Endodermal cell (in vitro differentiated cells): ENCODE data around the gene PRKCQ. TPM values are rescaled to one million over a fixed set of nuclear protein-coding genes. Genes with fewer than 3 reads are reported as not detected.

Experiments
- DNase-seq: peaks from one replicate; pipeline ENCODE4 v3.0.0-alpha.2; 2017
- H3K27ac ChIP-seq: 2 replicates; pipeline ENCODE4 v1.5.1; 2013; ENCODE audit warnings: mild to moderate bottlenecking, low read depth, low read length, moderate library complexity
- H3K27me3 ChIP-seq: 2 replicates; pipeline ENCODE4 v1.6.1; 2013; ENCODE audit warnings: mild to moderate bottlenecking, low read length, moderate library complexity; ENCODE audit not compliant: insufficient read depth, control insufficient read depth, poor library complexity, severe bottlenecking
- H3K36me3 ChIP-seq: 2 replicates; pipeline ENCODE4 v1.7.0; 2013; ENCODE audit warnings: mild to moderate bottlenecking, low read length, moderate library complexity; ENCODE audit not compliant: control insufficient read depth, insufficient read depth
- H3K4me1 ChIP-seq: one replicate; pipeline ENCODE4 v1.7.0; 2013; ENCODE audit warnings: low read length; ENCODE audit not compliant: control insufficient read depth, insufficient read depth
- H3K4me3 ChIP-seq: 2 replicates; pipeline ENCODE4 v1.5.1; 2013; ENCODE audit warnings: mild to moderate bottlenecking, low read length, moderate library complexity
- H3K9ac ChIP-seq: 2 replicates; pipeline ENCODE4 v1.6.1; 2013; ENCODE audit warnings: mild to moderate bottlenecking, low read length, moderate library complexity; ENCODE audit not compliant: poor library complexity, severe bottlenecking; ENCODE audit errors: extremely low read depth
- H3K9me3 ChIP-seq: 2 replicates; pipeline ENCODE4 v1.6.1; 2013; ENCODE audit warnings: mild to moderate bottlenecking, low read length, moderate library complexity; ENCODE audit not compliant: control insufficient read depth
- H3K27ac Mint-ChIP-seq: 2 replicates; pipeline ENCODE4 v1.8.0; 2020; ENCODE audit warnings: mixed read lengths
- H3K27me3 Mint-ChIP-seq: 2 replicates; pipeline ENCODE4 v1.8.0; 2021; ENCODE audit warnings: mild to moderate bottlenecking, mixed read lengths; ENCODE audit not compliant: insufficient read depth
- H3K36me3 Mint-ChIP-seq: 2 replicates; pipeline ENCODE4 v1.8.0; 2020; ENCODE audit warnings: low read depth, mixed read lengths
- H3K4me1 Mint-ChIP-seq: 2 replicates; pipeline ENCODE4 v1.8.0; 2020; ENCODE audit warnings: mixed read lengths
- H3K4me3 Mint-ChIP-seq: 2 replicates; pipeline ENCODE4 v1.8.0; 2020; ENCODE audit warnings: mild to moderate bottlenecking, moderate library complexity, mixed read lengths
- H3K9me3 Mint-ChIP-seq: 2 replicates; pipeline ENCODE4 v1.8.0; 2020; ENCODE audit warnings: mild to moderate bottlenecking, mixed read lengths
- CTCF ChIP-seq: fragments of 200-600 bp; sonication (generic); conservative IDR thresholded peaks from 2 replicates; pipeline ENCODE4 v1.5.0; 2021; ENCODE audit warnings: antibody characterized with exemption, mild to moderate bottlenecking
- WGBS, 2 experiments: methylation state at CpG; one replicate each; pipeline versions ENCODE4 v1.1.5 to v1.1.7; 2013; ENCODE audit warnings: missing lambda C conversion rate in 2 of 2, mixed read lengths in 1 of 2; ENCODE audit not compliant: insufficient coverage in 1 of 2, insufficient read length in 1 of 2; 5-methylcytosine and 5-hydroxymethylcytosine counted together
- total RNA-seq, 2 donors: library from RNA; stranded (reverse); fragmentation: NEBNext Ultra II Directional in 1 of 2; extraction: Animal tissue kit (Norgen Biotek cat#: 25700) in 1 of 2; gene quantifications; 2 replicates in 1 of 2; 3 replicates in 1 of 2; pipeline ENCODE4 v1.2.1, GENCODE V29; 2021

The PRKCQ gene
- total RNA-seq, 2 donors from 2014 or later: 24.3 to 29.1 TPM

DNA sequence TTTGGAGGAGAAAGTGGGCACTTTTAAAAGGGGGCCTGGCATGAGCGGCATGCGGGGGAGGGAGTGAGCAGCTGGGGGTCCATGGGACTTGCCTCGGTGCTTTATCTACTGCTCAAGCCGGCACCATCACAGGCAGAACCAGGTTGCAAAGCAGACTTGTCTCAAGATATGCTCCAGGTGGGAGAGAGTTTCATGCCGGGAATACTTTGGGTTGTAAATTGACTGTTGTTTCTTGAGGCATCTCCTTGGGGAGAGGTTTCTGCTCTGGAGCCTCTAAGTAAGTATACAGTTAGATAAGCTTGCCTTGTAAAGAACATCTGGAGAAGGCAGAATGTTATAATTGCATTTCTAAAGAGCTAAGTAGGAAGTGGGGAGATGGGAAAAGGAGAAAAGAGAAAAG lies 42.8 kb upstream of the PRKCQ start:
- Mint-ChIP-seq H3K4me1 (peaks cover 41% of the 10 kb centered on the region), H3K27ac (peak overlapping the region; percentile 57), H3K36me3 (no peaks in the 10 kb centered on the region), H3K9me3 (no peaks in the 10 kb centered on the region), H3K27me3 (no peaks in the 10 kb centered on the region), H3K4me3 (no peak overlapping the region)
- no peak overlapping the region for H3K4me3 ChIP-seq
- no peak overlapping the region for H3K9ac ChIP-seq
- H3K27me3 ChIP-seq: no peaks in the 10 kb centered on the region
- H3K4me1 ChIP-seq: peaks cover 3% of the 10 kb centered on the region
- H3K27ac ChIP-seq: no peak overlapping the region
- 65 to 80% methylated on average over 5 of the region's 5 CpGs for WGBS, 2 experiments
- DNase-seq: no peak
- no peaks in the 10 kb centered on the region for H3K9me3 ChIP-seq
- TF ChIP-seq CTCF: no peak
- no peaks in the 10 kb centered on the region for H3K36me3 ChIP-seq

DNA sequence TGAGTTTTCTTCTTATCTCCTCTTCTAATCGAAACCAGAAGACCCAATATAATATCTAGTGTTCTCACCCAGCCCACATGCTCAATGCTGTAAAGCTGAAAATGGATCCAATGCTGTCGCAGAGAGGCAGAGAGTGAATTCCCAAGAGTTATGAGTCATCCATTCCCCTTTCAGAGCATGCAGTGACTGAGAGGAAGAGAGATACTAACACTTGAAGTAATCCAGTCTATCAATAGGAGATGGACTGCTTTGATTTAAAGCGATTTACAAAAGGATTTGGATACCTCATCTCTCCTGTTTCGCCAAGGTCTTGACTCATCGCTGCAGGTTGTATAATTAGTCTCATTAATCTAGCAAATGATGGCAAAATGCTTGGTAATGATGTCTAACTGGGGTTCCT lies 41.5 kb upstream of the PRKCQ start:
- H3K27me3 Mint-ChIP-seq: no peaks in the 10 kb centered on the region
- H3K9me3 Mint-ChIP-seq: no peaks in the 10 kb centered on the region
- Histone ChIP-seq H3K4me1 (peaks cover 3% of the 10 kb centered on the region), H3K36me3 (no peaks in the 10 kb centered on the region), H3K9ac (no peak overlapping the region), H3K27me3 (no peaks in the 10 kb centered on the region), H3K9me3 (no peaks in the 10 kb centered on the region), H3K4me3 (no peak overlapping the region), H3K27ac (no peak overlapping the region)
- no peak for DNase-seq
- H3K27ac Mint-ChIP-seq: no peak overlapping the region
- no peak overlapping the region for H3K4me3 Mint-ChIP-seq
- peaks cover 41% of the 10 kb centered on the region for H3K4me1 Mint-ChIP-seq
- TF ChIP-seq CTCF: no peak
- no peaks in the 10 kb centered on the region for H3K36me3 Mint-ChIP-seq
- 65 to 78% methylated on average over 4 to 5 of the region's 5 CpGs for WGBS, 2 experiments

- Mint-ChIP-seq H3K9me3 (no peaks in the 10 kb centered on the region), H3K36me3 (no peaks in the 10 kb centered on the region), H3K27ac (no peak overlapping the region), H3K4me3 (no peak overlapping the region), H3K4me1 (peaks cover 33% of the 10 kb centered on the region), H3K27me3 (no peaks in the 10 kb centered on the region)
- H3K36me3 ChIP-seq: no peaks in the 10 kb centered on the region
- no peak for TF ChIP-seq CTCF
- no peak overlapping the region for H3K27ac ChIP-seq
- no peak for DNase-seq
- H3K4me1 ChIP-seq: peaks cover 3% of the 10 kb centered on the region
- WGBS, 2 experiments: 96 to 97% methylated on average over 3 to 12 of the region's 12 CpGs
- no peaks in the 10 kb centered on the region for H3K27me3 ChIP-seq
- H3K4me3 ChIP-seq: no peak overlapping the region
- H3K9me3 ChIP-seq: no peaks in the 10 kb centered on the region
- no peak overlapping the region for H3K9ac ChIP-seq
Measured at GRCh38 chr10:6619660-6620059, 39.6 kb upstream of the PRKCQ start.
